Stimulated activated CD4-positive, alpha-beta T cell treated with anti-CD3 and anti-CD28 coated beads, Interleukin-4, amount 100 ng/mL, for 1 hour (primary cell): ENCODE data around the gene MARCHF3.

ENCODE experiments used
- DNase-seq: peaks from one replicate; pipeline ENCODE4 v3.0.0-alpha.2; 2020

The MARCHF3 gene

DNA sequence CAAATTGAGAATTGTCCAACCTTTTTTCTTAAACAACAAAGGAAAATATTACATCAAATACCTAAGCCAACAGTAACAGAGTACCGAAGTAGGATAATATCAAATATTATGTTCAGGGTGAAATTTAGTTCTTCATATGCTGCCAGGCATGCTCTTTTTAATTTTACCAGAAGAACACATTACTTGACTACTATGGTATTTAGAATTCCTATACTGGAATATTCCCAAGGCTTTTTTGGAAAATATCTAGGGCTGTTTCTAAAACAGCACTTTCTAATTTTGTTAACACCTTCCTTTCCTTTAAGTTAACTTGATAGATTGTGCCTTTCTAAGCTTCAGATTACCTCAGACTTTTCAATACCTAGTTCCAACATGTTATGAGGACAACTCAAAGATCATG lies 48.7 kb downstream of the MARCHF3 start:
- DNase-seq = no peak

DNA sequence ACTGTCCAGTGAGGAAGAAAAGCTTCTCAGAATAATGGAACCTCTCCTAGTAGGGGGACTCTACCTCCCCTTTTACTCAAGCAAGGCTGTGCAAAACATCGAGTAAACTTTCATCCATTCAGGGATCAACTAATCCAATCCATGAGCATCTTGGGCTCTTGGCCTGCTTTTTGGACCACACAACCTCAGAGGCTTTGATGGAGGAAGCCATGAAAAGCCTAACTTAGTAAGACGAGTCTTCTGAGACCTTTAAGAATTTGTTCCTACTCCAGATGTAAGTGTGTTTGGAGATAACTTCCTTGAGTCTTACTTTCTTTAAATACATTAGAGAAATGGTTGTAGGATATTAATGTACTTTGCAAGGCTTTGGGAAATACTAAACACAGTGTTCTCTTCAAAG lies 49.1 kb downstream of the MARCHF3 start:
- DNase-seq = no peak

DNA sequence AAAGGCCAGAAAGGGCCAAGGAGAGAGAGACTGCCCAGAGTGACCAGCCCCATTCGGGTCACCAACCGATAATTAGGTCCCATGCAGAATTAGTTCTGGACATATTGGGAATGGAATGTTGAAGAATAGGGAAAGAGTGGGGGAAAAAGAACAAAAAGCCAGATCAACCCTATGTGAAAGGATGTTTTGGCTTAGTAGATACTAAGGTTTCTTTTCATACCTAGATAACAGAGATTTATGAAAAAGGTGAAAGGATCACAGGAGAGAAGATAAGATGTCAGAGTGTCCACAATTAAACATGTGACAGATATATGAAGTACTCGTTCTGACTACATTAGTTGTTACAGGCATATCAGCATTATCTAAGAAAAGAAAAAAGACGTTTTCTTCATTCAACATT lies 52.1 kb downstream of the MARCHF3 start:
- no peak for DNase-seq

DNA sequence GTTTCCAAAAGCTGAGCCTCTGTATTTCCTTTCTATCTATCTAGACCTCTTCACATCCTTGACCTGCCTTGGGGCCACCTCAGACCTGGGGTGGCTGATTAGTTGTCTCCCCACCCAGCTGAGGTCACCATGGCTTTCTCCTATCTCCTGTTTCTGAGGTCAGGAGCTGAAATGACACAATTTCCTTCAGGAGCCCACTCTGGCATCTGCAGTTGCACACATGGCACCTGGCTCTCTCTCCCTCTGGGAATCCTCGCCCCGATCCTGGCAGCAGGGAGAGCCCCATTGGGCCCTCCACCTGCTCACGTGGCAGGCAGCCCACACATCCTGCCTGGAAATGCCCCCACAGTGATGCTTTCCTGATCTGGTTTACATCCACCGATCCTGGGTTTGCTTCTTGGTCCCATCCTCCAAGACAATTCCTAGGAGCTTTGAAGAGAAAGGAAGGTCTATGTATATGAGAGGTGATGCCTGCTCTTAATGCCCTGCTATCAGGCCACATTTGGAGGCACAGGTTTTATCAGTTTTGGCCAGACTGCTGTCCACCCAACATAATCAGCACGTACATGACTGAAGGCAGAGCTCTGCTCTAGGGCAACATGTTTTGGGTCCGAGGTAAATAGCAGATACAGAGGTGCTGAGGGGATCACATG lies 53.7 kb downstream of the MARCHF3 start:
- DNase-seq = no peak

DNA sequence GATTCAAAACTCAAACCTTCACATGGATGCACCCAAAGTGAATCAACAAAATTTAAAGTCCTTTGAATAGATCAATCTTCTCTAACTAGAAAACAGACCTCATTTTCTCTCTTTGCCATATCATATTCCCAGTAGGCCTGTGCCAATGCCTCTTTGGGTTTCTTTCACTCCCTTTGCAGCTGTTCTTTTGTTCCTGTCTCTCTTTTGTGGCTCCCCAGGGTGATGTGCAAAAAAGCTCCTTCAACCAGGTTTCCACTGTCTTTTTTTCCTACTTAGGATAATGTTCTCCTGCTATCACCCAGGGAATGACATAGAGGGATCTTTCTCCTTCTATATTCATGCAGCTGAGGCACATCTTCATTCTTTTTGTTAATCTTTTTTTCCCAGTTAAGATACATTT lies 54.6 kb downstream of the MARCHF3 start:
- no peak for DNase-seq

DNA sequence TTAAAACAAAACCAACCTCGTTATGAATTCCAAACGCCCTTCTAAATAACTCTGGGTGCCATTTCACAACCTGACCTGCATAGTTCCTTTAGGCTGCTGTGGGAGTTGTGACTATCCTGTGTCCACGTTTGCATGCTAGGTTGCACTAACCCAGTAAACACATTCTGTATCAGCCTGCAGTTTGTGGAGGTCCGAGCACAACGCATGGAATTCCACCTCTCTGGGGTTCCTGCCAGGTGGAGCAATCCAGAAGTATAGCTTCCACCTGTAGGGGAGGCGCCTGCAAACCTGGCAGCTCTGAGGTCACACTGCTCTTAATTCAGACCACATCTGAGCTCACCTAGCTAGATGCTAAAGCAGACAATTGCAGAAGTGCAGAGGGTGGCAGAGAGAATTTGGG lies 57.2 kb downstream of the MARCHF3 start:
- DNase-seq = no peak

DNA sequence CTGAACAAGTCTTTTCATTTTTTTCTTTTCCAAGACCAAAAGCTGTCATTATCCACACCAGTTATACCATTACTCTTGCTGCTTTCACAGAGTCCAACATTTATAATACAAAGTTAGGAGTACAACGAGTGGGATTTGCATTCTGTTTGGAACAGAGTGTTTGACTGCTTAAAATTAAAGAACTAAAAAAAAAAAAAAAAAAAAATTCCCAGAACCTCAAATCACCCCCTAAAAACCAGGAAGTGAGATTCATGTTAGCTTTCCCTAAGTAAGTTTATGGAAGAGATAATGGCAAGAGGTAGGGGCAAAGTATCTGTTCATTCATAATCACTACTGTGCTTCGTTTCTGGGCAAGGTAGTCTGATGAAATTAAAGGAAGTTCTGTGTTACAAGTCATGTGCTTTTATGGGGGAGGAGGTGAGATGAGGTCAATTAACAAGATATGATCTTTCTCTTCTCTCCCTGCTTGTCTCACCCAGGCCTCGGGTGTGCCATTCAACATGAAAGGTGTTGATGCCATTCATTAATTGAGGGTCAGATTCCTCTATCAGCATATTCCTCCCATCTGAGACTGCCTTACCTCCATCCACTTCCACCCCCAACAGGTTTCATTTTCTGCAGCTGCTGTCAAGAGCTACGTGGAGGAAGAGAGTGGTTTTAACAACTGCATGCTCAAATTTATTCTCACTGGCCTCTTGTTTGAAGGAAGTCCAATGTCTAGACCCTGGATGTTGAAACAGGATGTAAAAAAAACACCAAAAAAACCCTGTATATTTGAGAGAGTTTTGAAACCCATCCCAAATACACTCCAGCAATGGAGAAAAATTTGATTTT lies 58.1 kb downstream of the MARCHF3 start:
- DNase-seq = no peak

DNA sequence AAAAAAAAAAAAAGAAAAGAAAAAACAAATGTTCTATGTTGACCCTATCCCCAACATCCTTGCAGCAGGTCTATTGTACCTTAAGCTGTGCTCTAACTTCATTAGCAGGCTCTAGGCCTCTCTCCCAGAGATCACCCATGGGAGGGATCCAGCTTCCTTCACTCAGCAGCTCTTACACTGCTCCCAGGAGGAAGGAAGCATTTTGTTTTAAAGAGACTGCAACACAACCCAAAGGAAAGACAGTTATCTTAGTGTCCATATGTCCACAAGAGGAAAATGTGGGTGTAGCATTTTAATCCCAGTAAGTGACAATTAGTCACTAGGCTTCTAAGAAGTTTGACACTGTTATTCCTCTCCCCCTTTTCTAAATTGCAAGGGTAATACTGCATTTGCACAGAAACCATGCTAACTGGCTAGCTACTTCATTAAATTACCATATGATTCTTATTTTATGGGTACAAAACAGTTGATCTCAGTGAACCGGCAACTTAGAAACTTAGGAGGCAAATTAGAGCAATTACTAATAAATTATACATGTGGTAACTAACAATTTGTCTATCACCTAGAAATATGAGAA lies 58.8 kb downstream of the MARCHF3 start:
- DNase-seq = no peak

DNA sequence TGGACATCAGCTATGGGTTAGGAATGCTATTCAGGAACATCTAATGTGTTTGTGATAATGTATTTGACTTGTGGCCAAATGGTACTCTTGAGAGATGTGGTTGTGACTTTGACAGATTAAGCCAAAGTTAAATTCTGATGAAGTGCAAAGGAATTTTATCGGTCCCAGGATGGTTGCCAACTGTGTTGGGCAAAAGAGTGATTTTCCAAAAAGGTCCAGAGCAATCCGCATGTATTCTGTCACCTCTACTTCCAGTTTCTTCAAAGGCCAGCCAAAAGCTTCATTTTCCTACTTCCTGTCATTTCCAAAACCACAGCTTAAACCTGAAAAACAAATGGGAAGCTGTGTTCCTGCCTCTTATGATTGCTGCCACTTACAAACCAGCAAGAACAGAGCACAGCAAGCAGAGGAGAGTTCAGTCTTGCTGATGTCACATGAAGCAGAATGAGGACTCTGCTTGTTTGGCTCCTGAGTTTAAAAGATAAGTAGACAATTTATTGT lies 59.8 kb downstream of the MARCHF3 start:
- DNase-seq = no peak

DNA sequence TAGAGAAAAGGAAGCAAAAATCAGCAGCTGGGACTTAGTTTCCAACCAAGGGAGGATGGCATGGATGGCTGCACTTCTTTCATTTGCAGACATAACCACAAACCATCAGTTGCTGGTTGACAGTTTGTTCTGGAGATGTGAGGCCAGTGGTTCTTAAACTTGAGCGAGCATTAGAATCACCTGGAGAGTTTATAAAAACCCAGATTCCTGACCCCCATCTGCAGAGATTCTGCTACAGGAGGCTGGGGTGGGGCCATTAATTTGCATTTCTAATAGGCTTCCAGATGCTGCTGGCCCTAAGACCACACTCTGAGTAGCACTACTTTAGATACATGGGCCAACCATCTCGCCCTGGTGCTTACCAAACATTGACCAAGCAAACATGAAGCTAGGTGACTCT lies 60.8 kb downstream of the MARCHF3 start:
- DNase-seq = no peak

DNA sequence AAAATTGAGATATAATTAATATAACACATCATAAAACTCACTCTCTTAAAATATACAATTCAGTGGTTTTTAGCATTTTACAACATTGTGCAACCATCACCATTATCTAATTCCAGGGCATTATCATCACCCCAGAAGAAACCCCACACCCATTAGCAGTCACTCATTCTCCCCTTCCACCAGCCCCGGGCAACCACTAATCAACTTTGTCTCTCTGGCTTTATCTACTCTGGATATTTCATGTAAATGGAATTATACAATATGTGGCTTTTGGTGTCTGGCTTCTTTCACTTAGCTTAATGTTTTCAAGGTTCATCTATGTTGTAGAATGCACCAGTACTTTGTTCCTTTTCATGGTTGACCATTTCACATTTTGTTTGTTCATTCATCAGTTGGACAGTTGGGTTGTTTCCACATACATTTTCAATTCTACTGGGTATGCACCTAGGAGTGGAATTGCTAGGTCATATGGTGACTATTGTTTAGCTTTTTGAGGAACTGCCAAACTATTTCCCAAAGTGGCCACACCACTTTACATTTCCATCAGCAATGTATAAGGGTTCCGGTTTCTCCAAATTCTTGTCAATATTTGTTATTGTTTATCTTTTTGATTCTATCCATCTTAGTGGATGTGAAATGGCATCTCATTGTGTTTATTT lies 62.4 kb downstream of the MARCHF3 start:
- no peak for DNase-seq

DNA sequence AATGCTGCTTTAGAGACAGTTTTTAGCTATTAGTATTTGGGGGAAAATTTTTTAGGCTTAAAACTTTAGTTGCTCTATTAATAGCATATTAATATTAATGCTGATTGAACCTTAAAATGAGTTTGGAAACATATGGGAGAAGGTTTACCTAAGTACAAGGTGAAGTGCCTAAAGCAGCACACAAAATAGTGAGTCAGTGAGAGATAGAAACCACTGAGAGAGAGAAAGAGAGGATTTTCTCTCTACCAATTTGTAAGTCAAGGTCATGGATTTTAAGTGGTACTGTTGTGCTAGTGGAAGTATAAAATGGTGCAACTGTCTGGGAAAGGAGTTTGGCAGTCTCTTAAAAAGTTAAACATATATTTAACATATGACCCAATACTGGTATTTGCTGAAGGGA lies 64.9 kb downstream of the MARCHF3 start:
- no peak for DNase-seq

DNA sequence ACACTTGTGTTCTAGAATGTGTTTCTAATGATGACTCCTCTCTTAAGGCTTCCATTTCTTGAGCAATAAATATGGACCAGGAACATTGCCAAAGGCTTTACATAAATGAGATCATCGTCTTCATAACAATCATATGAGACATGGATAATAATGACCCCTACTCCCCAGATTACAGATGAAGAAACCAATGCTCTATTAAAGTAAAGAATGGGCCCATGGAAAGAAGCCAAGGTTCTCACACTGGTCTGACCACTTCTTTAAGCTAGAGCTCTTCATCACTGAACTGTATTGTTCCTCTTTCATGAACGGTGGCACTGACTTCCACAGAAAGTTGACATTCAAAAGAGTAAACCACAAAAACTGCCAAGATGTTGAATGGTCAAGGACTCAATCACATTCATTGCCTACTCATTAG lies 65.3 kb downstream of the MARCHF3 start:
- DNase-seq = no peak

DNA sequence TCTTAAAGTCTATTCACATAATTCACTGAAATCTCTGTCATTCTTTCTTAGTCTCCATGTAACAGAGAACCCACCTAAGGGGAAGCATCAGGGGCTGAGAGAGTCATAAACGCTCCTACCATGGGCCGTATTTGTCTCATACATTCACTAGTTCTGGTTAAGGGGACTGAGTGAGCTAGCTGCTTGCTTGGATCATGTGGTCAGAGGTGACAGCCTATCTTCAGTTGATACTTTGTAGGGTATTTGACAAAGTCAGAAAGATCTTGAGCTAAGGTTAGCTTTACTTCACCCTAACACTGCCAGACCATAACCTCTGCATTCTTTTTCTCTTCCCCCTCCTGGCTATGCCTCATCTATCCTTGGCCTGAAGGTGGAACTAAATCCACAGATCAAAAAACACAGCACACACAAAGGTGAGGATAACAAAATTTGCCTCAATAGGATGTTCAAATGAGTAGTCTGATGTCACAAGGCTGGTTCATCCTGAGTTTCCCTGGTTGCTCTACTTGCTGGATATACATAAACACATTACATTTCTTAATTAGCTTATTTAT lies 66.5 kb downstream of the MARCHF3 start:
- DNase-seq = no peak

DNA sequence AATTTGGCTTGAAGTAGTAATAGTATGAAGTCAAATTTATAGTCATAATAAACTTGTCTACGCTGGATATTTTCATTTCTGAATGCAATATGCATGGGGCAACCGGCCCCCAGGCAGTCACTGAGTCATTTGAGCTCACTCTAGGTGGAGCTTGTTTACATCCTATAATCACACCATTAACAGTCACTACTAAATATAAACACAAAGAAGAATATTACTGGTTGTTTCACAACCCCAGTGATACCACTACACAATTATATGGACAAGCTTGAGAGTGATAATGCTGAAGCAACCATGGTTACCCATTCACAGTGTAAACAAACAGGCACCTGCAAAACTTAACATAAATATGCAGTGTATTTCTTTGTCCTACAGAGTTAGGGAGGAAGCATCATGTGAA lies 68.7 kb downstream of the MARCHF3 start:
- DNase-seq = no peak

DNA sequence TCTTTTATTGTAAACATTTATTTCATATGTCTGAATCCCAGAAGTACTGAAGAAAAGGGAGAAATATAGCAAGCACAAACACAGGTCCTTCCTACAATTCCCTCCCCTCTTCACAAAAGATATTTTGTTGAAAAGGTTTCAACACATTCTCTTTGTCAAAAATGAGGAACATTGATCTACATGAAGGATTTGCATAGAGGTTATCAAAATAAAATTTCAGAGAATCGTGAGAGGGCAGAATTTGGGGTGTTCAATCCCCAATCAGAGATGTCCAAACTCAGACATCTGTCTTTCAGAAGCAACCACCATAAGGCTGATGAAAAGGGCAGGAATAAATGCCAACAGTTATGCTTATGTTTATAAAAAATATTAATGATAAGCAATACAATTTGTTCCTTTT lies 69.2 kb downstream of the MARCHF3 start:
- no peak for DNase-seq

DNA sequence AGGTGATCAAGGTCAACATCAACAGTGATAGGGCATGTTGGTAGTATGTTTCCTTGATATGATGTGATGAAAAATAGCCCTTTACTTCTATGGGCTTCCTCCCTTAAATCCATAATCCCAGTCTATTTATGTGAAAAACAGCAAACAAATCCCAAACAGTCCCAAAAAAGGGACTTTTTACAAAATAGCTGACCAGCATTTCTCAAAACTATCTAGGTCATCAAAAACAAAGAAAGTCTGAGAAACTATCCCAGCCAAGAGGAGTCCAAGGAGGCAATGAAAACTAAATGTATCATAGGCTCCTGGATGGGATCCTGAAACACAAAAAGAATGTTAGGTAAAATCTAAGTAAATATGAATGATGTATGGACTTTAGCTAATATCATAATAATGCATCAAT lies 71.2 kb downstream of the MARCHF3 start:
- no peak for DNase-seq

DNA sequence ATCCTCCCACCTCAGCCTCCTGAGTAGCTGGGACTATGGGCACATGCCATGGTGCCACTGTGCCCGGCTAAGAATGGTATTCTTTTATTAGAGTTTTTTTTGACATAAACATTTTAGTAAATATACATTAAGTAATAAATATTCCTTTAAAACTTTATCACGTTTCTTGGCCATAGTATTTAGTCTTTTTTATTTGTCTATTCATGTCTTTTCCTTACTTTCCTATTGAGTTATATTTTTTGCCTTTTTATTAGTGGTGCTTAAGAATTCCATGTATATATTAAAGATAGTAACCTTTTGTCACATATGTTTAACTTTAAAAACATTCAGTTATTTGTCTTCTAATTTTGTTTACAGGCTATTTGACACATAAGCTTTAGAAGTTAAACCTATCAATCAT lies 73.4 kb downstream of the MARCHF3 start:
- DNase-seq = no peak

DNA sequence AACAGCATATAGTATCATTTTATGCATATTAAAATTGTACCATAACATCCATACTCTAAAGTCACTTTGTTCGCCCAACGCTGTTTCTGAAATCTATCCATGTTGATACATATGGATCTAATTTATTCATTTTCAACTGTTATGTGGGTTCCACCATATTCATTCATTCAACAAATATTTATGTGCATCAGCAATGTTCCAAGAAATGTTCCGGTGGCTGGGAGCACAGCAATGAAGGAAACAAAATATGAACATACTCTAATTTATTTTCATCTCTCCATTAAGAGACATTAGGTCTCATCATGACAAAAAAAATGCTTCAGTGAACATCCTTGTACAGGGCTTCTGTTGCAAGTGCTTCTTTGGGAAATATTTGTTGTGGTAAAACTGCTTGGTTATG lies 75.4 kb downstream of the MARCHF3 start:
- DNase-seq = no peak

DNA sequence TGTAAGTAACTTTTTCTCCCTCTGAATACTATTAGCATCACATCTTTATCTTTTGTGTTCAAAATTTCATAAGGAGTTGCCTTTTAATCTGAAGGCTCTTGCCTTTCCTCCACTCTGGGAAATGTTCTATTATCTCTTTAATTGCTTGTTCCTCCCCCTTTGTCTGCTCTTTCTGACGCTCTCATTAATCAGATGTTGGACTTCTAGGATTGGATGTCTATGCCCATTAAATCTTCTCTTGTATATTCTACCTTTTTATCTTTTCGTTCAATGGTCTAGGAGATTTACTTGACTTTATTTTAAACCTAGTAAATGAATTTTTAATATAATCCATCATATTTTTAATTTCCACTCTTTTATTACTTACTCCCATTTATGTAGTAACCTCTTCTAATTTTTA lies 76.7 kb downstream of the MARCHF3 start:
- no peak for DNase-seq

DNA sequence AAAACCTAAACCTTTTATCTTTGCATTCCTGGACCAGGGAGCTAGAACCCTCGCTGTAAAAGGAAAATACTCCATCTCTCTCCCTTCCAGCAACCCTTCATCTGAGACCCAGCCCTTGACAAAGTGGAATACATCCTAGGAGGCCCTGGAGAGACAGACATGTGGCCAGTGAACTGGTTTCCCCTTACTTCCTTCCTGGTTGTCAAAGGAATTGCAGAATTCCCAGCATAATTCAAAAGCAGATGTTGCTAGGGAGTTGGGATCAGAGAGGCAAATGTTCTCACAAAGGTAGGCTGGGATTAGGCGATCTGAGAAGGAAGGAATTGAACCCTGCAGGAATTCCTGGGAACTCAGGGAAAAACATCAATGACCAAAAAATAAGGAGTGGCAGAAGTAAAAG lies 80.9 kb downstream of the MARCHF3 start:
- DNase-seq = no peak

DNA sequence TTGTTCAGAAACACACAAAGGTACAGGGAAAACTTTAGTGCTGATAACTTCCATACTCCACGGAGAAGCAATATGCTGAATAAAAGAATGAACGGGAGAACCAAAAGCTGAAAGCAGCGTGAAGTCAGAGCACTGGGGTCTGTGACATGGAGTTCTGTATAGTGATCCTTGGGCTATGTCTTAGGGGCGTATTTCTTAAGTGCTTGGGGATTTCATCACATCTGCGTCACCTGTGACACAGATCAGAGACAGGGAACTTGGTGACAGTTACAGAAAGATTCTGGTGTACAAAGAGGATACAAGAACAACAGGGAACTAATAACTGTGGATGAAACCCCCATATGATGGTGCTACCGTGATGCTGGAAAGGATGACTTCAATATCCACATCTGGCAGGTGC lies 81.9 kb downstream of the MARCHF3 start:
- no peak for DNase-seq

DNA sequence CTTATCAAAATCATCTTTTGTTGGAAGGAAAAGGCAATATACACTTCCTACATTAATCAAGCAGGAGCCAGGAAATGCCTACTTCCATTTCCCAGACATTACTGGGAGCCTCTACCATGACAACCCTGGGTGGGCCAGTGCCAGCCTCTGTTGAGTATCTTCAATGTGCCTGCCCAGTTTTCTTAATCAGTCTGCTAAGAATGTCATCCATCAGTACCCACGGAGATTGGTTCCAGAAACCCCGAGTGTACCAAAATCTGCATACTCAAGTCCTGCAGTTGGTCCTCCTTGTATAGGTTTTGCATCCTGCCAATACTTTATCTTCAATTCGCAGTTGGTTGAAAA lies 82.4 kb downstream of the MARCHF3 start:
- no peak for DNase-seq
